Measurements from ENCODE around the gene MAPK10.

MAPK10 gene

DNA sequence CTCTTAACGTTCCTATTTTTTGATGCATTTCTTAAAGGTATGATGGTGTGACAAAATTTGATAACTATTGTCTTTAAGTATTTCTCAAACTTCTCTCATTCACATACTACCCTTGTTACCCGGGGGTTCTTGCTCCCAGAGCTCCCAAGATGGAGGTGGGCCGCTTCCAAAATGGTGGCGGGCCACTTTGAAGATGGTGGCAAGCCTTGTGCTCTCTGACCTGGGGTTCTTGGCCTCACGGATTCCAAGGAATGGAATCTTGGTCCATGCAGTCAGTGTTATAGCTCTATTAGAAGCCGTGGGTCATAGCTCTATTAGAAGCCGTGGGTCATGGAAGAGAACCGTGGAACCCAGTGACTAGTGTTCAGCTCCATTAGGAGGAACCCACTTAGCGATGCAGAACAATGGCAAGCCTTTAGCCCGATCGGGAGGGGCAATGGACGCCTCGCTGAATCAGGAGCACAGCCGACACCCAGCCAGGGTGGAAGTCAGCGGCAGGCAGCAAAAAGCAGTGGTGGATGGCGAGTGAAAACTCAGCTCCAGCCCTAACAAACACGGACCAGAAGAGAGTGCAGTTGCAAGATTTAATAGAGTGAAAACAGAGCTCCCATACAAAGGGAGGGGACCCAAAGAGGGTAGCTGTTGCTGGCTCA, 403.4 kb downstream of the MAPK10 start:
- no peak for DNase-seq

DNA sequence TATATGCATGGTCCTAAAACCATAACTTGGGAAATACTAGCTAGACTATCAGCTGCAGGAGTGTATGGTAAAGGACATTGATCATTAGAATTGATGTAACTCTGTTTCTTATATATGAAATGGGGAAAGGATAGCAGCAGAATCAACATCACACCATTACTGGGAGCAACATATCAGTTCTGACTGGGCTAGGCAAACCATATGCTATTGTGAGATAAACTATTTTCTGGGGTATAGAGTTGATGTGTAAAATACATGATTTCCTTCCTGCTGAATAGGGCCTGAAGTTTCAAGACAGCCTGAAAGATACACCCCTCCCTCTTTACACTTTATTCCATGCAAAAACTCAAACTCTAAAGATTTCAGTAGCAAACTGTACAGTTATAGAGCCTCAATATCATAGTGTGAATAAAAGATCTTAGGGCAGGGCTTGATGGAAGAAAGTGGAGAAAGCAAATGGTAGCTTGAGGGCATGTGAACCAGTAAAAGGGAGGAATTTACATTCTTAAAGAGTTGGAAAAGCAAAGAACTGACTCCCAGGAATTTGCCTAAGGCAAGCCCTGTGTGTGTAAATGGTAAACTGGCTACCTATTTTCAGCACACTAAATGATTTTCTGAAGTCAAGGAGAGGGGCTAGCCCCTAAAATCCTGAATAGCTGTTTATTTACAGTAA, 404.1 kb downstream of the MAPK10 start:
- DNase-seq, result peak; percentile 76

DNA sequence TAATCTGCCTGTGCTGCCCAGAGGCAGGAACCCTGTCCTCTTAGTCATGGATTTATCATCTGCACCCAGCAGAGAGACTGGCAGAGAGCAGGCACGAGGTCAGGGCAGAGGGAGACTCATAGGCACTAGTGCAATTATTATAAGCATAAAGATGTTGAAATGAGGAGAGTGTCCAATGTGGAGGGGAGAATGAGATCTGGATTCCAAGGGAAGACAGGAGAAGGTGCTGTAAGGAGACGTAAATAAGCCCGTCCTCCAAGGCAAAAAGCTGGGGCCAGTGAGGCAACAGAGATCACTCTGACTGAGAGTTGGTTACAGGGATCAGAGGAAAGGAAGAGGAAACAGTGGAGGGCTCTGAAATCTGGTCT, 406.2 kb downstream of the MAPK10 start:
- DNase-seq, result peak; percentile 90

DNA sequence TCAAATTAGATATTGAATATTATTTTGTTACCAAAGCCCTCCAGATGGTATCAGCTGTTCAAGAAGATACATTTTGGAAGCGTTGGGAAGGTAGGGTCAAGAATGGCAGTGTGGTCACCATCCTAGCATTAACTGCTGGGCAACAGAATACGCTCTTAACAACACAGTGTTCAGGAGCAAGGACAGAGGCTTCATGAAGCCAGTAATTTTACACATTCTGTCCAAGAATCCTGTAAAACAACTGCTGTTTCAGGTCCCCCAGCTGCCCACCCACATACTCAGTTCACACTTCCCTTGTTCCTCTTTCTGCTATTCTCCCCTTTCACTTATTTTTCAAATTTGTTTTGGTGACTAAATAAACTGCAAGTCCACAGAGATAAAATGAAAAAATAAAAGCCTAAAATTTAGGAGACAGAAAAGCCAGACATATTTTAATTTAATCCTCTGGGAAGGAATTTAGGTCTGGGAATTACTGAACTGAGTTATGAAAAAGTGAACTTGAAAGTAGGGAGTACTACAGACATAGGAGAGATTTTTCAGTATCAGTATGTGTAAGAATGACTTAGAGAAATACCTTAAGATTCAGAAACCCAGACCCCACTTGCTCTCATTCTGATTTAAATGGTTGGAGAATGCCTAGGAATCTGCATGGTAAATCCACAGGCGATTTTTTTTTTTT, 406.7 kb downstream of the MAPK10 start:
- DNase-seq, result no peak

DNA sequence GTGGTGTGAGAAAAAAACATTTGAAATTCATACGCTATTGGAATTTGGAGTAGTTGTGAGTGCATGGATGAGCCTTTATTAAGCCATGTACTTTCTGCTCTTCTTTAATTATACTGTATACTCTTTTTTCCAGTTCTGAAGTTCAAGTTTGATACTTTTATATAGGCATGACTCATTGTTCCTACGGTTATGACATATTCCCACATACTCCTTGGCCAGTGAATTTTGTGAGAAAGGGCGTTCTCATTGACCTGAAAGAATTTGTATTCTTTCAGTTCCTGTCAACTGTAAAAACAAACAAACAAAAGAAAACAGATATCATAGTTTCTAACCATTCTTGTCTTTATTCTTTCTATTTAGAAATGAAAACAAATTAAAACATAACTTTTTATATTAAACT, 407.3 kb downstream of the MAPK10 start:
- peak; percentile 71 for DNase-seq

DNA sequence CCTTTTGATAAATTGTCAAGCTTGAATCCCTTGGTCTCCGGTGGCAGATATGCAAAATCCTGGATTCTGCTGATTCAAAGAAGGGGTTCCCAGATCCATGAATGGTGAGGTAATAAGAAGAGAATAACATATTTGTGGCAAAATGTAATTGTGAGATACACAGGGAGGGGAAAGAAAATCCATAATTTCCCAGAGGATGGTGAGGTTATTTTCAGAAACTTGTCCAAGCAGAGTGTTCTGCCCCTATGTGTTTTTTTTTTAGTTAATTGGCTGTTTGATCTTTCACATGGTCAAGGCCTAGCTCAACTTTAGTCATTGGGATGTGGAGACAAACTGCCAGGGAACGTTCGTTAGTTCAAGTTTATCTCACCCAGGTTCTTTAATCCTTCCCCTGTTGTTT, 408.8 kb downstream of the MAPK10 start:
- DNase-seq, result no peak

DNA sequence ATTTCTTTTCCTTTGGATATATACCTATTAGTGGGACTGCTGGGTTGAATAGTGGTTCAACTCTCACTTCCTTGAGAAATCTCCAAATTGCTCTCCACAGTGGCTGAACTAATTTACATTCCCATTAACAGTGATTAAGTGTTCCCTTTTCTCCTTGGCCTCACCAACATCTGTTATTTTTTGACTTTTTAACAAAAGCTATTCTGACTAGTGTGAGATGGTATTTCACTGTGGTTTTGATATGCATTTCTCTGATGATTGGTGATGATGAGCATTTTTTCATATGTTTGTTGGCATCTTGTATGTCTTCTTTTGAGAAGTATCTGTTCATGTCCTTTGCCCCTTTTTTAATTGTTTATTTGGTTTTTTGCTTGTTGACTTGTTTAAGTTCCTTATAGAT, 413.0 kb downstream of the MAPK10 start:
- no peak for DNase-seq

DNA sequence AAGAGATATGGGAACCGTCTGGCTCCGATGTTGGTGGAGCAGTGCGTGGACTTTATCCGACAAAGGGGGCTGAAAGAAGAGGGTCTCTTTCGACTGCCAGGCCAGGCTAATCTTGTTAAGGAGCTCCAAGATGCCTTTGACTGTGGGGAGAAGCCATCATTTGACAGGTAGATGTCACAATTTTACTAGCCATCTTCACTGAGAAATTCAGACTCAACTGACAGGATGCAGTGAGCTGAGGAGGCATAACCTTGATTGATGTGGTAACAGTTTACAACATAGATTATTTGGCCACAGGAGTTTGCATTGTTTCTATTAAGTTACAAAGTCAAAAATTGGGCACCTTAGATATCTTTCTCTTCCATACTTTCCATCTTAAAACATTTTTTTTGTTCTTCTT, 417.7 kb downstream of the MAPK10 start:
- no peak for DNase-seq

DNA sequence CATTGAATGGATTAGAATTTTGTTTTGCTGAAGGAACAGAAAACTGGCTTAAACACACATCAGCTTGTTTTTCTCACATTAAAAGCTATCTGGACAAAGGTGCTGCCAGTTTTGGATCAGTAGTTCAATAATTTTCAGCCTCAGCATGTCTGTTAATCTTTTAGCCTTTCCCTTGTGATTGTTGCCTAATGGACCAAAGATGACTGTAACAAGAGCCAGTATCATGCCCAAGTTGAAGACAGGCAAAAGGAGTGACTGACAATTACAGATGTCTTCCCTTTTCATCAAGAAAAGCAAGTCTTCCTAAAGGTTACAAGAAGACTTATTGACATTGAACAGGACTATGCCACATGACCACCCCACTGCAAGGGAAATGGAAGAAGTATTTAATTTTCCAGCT, 419.7 kb downstream of the MAPK10 start:
- DNase-seq, result no peak
